ENCODE measurements around the gene CDK8.
"Not testable (repeated sequence)": the region's sequence is repeated elsewhere in the genome, so short reads cannot be mapped to it uniquely, and the experiment has no call there.

CDK8 gene

DNA sequence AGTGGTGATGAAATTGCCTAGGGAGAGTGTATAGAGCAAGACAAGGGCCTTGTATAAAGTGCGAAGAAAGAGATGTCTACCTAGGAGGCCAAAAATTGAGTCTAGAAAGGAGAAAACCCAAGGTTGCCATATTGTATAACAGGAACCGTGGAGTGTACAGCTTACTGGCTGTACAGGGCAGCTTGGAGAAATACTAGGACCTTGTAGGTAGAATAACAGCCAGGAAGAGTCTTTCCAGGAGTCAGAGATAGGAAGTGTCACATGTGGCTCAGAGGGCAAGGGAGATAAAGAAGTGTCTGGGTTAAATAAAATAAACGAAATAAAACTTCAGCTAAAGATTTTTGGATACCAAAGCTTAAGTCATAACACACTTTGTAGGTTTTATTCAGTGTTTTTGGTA is 12.4 kb downstream of the CDK8 start:
- no peak for DNase-seq (ENCODE audit: low spot score)
- no peak for TF ChIP-seq CTCF (IDR thresholded peaks at IDR 0.05; ENCODE audit: extremely low read depth, missing control alignments)

DNA sequence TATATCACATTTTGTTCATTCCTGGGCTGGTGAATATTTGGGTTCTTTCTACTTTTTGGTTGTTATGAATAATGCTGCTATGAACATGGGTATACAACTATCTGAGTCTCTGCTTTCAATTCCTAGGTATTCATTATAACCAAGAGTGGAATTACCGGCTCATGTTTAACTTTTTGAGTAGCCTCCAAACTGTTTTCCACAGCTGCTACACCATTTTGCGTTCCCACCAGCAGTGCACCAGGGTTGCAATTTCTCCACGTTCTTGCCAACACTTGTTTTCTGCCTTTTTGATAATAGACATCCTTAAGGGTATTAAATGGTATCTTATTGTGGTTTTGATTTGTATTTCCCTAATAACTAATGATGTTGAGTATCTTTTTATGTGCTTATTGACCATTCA is 16.8 kb downstream of the CDK8 start:
- TF ChIP-seq CTCF (IDR thresholded peaks at IDR 0.05; ENCODE audit: extremely low read depth, missing control alignments): no peak
- no peak for DNase-seq (ENCODE audit: low spot score)

GRCh38 chr13:26272621-26273020 is 18.7 kb downstream of the CDK8 start:
- TF ChIP-seq CTCF (IDR thresholded peaks at IDR 0.05; ENCODE audit: extremely low read depth, missing control alignments): no peak
- no peak for DNase-seq (ENCODE audit: low spot score)

DNA sequence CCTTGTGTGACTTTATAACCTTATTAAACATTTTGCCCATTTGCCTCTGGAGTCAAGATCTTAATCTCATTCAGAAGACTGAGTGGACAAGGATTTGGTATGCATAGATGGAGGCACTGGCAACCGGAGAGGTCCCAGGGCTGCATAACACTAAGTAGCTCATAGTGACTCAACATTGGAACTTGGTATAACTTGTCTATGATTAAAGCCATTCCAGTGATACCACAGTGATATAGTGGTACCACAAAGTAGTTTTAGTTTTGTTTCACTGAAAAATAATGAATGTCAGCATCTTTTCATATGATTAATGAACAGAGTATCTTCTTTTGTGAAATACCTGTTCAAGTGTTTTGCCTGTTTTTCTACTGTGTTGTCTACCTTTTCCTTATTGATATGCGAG is 26.4 kb downstream of the CDK8 start:
- DNase-seq (ENCODE audit: low spot score): no peak
- no peak for TF ChIP-seq CTCF (IDR thresholded peaks at IDR 0.05; ENCODE audit: extremely low read depth, missing control alignments)

DNA sequence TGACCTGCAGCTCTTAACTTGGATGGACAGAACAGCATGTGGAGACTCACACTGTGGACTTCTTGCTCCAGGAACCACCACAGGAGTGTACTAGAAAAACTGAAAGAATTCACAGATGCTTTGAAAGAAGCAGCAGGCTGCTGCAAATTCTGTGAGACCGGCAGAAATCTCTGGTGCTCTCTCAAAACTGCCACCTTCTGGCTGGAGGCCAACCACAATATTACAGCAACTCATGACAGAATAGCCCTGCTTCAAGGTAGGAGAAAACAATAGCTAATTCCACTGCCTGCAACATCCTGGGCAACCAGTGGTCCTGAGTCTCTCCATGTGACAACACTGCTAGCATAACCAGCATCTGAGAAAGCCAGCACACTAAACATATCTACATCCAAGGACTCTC is 26.9 kb downstream of the CDK8 start:
- DNase-seq (ENCODE audit: low spot score): no peak
- TF ChIP-seq CTCF (IDR thresholded peaks at IDR 0.05; ENCODE audit: extremely low read depth, missing control alignments): no peak

DNA sequence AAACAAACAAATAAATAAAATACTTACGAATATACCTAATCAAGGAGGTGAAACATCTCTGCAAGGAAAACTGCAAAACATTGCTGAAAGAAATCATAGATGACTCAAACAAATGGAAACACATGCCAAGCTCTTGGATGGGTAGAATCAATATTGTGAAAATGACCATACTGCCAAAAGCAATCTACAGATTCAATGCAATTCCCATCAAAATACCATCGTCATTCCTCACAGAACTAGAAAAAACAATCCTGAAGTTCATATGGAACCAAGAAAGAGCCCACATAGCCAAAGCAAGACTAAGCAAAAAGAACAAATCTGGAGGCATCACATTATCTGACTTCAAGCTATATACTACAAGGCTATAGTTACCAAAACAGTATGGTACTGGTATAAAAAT is 32.0 kb downstream of the CDK8 start:
- not testable (repeated sequence) for DNase-seq (ENCODE audit: low spot score)

DNA sequence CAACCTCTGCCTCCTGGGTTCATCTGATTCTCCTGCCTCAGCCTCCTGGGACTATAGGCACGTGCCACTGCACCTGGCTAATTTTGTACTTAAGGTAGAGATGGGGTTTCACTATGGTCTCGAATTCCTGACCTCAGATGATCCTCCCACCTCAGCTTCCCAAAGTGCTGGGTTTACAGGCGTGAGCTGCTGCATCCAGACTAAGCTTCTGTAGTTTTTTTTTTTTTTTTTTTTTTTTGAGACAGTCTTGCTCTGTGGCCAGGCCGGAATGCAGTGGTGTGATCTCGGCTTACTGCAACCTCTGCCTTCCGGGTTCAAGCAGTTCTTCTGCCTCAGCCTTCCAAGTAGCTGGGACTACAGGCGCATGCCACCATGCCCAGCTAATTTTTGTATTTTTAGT is 34.9 kb downstream of the CDK8 start:
- not testable (repeated sequence) for DNase-seq (ENCODE audit: low spot score)

DNA sequence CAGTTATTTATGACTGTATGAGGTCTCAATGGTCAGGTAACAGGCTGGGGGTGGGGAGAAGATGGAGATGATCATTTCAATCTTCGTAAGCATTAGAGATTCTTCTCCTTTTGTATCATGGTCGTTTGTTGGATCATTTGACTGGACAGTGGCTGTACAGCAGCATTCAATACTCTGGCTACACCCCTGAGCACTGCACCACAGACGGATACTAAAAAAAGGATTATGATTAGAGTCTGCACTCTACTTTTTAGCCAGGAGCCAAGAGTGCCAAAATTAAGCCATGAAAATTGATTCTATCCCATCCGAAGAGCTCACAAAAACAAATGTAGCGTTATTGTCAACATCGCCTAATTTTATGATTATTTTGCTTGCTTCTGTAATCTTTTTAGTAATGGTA is 41.9 kb downstream of the CDK8 start:
- DNase-seq (ENCODE audit: low spot score): no peak
- TF ChIP-seq CTCF (IDR thresholded peaks at IDR 0.05; ENCODE audit: extremely low read depth, missing control alignments): no peak

DNA sequence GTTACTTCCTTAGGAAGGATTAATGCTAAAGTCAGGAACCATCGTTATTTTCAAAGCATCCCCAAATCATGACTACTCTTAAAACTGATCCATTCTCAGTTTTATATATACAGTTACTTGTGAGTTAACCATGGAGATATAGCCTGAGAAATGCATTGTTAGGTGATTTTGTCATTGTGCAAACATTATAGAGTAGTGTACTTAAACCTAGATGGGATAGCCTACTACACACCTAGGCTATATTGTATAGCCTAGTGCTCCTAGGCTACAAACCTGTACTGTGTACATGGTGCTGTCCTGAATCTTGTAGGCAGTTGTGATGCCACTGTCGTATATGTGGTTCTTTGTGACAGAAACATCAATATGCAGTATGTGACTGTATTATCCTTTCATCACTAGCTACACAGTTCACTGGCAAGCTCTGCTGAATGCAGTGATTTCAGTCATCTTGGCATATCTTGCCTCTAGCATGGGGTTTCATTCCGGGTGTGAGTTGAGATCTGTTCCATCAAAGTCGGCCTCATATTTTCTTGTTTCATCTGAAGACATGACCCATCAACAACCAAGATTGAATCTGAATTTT is 45.3 kb downstream of the CDK8 start:
- no peak for DNase-seq (ENCODE audit: low spot score)
- no peak for TF ChIP-seq CTCF (IDR thresholded peaks at IDR 0.05; ENCODE audit: extremely low read depth, missing control alignments)
